ENCODE data around the gene ZNF101.
"Not testable (repeated sequence)": the region's sequence is repeated elsewhere in the genome, so short reads cannot be mapped to it uniquely, and the experiment has no call there.

ZNF101 gene

DNA sequence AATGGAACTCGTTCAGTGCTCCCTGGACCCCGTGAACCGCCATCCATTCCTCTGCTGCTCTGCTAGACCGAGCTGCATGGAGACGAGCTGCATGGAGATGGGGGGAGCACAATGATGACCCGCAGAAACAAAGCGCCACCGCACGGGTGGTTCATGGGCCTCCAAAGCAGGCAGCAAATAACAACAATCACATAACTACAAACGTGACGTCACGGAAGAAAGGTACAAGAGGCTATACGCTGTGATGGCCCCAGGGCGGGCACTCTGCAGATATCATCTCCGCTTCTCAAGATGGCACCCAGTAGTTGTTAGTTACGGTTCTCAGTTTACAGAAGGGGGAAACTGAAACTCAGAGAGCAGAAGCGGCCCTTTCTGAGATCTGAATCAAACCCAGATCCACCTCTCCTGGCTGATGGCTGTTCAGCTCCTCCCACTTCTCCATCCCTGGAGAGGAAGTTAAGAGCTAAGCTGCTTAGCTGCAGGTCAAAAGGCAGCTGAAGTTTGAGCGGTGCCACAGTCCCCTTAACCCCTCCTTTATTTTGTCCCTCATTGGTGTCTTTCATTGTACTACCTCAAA lies 6.9 kb upstream of the ZNF101 start:
- no peak for DNase-seq (ENCODE audit: low read depth)

DNA sequence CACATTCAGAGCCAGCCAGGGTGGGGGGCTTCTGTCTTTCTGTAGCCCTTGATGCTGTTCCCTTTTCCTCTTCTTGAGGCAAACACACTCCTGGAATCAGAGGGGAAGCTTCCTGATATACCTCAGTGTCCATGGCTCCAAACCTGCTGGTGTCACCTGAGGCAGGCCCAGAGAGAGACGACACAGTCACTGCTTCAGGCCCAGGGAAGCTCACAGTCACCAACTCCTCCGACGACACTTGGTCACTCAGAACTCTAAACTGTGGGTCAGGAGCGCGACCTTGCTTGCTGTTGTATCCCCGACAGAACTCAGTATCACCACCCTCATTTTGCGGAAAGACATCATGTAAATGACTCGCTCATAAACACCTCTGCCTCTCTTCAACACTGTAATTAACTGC lies 6.3 kb upstream of the ZNF101 start:
- DNase-seq (ENCODE audit: low read depth), result no peak

DNA sequence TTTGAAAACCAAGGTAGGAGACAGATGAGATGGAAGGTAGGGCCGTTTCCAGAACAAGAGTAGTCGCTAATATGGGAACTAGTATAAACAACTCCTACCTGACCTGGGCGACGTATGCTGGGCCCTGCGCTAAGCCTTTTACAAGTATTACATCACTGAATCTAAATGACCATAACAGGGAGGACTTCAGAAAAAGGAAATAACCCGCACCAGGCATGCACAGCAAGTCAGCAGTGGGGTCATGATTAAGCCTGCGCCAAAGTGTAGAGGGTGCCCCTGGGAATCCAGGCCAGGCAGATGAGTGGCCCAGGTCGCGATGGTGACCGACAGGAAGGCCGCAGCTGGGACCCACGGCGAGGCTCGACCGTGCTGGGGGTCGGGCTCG lies 5.8 kb upstream of the ZNF101 start:
- DNase-seq (ENCODE audit: low read depth), result no peak

DNA sequence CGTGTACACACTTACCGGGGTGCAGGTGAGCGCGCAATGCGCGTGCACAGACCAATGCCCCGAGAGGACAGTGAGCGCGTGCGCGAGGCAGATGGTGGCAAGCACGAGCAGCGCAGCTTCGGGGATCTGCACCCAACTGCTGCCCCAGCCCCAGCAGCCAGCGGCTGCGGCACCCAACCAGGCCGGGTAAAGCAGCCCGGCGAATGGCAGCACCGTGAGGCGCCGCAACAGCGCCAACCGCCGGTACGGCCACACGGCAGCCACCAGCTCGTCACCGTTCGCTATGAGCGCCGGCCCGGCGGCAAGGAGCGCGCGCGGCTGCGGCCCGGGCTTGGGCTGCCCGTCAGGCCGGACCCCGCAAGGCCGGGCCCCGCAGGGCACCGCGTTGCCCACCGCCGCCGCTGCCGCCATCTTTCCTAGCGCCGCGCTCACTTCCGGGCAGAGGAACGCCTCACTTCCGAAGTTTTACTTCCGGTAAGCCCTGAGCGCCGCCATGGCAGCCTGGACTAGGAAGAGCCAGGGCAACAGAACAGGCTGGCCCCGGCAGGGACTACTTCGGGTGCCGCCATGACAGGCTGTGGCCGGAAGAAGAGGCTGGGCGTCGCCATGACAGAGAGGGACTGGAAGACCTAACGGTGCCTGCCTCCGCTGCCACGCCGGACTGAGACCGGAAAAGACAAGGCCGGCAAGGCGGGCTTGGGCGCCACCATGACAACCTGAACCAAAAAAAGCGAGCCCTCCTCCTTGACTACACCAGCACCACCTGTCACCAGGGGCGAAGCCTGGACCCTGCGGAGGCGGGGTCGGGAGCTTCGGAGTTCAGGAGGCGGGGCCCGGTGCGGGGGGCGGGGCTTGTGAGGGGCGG lies 5.2 kb upstream of the ZNF101 start, which contains the start of gene ATP13A1:
Gene ATP13A1 (minus strand): TSS at position 421 of the 865 bp plus-strand sequence. CDS start 10 bp downstream, at position 411.
- DNase-seq (ENCODE audit: low read depth), result peak; percentile 86

DNA sequence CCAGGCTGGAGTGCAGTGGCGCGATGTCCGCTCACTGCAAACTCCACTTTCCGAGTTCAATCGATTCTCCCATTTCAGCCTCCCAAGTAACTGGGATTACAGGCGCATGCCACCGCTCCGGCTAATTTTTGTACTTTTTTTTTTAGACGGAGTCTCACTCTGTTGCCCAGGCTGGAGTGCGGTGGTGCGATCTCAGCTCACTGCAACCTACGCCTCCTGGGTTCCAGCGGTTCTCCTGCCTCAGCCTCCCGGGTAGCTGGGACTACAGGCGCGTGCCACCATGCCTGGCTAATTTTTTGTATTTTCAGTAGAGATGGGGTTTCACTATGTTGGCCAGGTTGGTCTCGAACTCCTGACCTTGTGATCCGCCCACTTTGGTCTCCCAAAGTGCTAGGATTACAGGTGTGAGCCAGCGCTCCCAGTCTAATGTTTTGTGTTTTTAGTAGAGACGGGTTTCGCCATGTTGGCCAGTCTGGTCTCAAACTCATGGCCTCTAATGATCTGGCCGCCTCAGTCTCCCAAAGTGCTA lies 3.2 kb upstream of the ZNF101 start:
- DNase-seq (ENCODE audit: low read depth), result not testable (repeated sequence)

DNA sequence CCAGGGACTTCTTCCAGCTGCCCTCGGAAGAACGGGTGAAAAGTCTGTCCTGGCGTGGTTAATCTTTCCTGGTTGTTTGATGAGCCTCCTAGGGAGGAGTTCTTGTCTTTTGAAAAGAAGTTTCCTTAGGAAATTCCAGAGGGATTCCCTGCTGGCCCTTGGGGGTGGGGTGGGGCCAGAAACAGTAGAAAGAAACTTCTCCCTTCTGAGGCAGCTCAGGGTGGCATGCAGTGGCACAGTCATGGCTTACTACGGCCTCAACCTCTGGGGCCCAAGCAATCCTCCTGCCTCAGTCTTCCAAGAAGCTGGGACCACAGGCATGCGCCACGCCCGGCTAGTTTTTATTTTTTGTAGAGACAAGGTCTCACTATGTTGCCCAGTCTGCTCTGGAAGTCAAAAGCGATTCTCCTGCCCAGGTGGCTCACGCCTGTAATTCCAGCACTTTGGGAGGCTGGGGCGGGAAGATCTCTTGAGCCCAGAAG lies 1.5 kb downstream of the ZNF101 start:
- no peak for DNase-seq (ENCODE audit: low read depth)

DNA sequence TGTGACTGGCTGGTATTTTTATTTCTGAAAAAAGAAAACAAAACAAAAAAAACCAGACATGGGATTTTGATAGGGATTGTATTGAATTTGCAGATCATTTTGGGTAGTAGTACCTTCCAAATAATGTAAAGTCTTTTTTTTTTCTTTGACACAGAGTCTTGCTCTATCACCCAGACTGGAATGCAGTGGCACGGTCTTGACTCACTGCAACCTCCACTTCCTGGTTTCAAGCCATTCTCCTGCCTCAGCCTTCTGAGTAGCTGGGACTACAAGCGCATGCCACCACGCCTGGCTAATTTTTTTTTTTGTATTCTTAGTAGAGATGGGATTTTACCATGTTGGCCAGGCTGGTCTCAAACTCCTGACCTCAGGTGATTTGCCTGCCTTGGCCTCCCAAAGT lies 4.2 kb downstream of the ZNF101 start:
- DNase-seq (ENCODE audit: low read depth), result no peak

DNA sequence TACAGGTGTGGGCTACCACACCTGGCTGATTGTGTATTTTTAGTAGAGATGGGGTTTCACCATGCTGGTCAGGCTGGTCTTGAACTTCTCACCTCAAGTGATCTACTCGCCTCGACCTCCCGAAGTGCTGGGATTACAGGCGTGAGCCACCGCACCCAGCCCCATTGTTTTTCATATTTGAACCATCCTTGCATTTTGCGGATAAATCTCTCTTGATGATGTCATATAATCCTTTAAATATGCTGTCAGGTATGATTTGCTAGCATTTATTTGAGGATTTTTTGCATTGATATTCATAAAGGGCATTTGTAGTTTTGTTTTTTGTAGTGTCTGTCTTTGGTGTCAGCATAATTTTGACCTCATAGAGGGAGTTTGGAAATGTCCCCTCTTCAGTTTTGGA lies 5.7 kb downstream of the ZNF101 start:
- no peak for DNase-seq (ENCODE audit: low read depth)

DNA sequence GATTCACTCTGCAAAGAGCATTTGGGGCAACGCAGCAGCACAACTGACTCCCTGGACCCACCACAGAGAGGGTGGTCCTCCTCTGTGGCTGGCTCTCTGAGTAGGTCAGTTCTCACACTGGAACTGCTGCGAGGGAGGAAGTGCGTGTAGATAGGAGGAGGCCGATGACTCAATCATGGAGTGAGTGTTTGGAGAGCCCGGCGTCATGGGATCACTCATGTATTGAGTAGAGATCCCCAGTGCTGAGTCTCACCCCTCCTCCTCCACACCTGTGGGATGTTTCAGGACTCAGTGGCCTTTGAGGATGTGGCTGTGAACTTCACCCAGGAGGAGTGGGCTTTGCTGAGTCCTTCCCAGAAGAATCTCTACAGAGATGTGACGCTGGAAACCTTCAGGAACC lies 8.9 kb downstream of the ZNF101 start:
- DNase-seq (ENCODE audit: low read depth), result no peak

DNA sequence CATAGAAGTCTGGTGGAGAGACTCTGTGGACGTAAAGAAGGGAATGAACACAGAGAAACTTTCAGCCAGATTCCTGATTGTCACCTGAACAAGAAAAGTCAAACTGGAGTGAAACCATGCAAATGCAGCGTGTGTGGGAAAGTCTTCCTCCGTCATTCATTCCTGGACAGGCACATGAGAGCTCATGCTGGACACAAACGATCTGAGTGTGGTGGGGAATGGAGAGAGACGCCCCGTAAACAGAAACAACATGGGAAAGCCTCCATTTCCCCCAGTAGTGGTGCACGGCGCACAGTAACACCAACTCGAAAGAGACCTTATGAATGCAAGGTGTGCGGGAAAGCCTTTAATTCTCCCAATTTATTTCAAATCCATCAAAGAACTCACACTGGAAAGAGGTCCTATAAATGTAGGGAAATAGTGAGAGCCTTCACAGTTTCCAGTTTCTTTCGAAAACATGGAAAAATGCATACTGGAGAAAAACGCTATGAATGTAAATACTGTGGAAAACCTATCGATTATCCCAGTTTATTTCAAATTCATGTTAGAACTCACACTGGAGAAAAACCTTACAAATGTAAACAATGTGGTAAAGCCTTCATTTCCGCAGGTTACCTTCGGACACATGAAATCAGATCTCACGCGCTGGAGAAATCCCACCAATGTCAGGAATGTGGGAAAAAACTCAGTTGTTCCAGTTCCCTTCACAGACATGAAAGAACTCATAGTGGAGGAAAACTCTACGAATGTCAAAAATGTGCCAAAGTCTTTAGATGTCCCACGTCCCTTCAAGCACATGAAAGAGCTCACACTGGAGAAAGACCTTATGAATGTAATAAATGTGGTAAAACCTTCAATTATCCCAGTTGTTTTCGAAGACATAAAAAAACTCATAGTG lies 10.8 kb downstream of the ZNF101 start:
- DNase-seq (ENCODE audit: low read depth), result no peak

DNA sequence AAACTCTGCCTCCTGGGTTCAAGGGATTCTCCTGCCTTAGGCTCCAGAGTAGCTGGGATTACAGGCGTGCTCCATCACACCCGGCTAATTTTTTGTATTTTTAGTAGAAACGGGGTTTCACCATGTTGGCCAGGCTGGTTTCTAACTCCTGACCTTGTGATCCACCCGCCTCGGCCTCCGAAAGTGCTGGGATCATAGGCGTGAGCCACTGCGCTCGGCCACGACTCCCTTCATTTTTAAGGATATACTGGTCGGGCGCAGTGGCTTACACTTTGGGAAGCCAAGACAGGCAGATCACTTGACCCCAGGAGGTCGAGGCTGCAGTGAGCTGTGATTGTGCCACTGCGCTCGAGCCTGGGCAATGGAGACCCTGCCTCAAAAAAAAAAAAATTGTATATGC lies 17.5 kb downstream of the ZNF101 start:
- not testable (repeated sequence) for DNase-seq (ENCODE audit: low read depth)

DNA sequence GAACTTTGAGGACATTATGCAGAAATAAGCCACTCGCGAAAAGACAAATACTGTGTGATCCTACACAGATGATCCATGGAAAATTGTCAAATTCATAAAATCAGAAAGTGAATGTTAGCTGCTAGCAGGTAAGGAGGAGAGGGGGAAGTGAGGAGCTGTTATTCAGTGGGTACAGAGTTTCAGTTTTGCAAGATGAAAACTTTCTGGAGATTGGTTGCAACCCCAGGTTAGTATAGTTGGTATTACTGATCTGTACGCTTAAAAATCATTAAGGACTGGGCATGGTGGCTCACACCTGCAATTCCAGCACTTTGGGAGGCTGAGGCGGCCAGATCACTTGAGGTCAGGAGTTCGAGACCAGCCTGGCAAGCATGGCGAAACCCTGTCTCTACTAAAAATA lies 17.9 kb downstream of the ZNF101 start:
- no peak for DNase-seq (ENCODE audit: low read depth)

DNA sequence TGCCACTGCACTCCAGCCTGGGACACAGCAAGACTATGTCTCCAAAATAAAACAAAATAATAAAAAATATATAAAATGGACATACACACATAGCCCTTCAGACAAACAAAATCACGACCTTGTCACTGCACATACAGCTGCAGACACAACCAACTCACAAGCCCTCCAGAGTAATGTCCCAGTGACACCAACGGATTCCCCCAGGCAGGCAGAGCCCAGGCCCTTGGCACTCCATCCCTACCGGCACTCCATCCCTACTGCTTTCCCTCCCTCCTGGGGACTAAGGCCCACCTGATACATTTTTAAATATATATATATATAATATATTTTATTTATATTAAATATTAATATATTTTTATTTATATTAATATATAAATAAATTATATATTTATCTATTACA lies 18.5 kb downstream of the ZNF101 start:
- no peak for DNase-seq (ENCODE audit: low read depth)

DNA sequence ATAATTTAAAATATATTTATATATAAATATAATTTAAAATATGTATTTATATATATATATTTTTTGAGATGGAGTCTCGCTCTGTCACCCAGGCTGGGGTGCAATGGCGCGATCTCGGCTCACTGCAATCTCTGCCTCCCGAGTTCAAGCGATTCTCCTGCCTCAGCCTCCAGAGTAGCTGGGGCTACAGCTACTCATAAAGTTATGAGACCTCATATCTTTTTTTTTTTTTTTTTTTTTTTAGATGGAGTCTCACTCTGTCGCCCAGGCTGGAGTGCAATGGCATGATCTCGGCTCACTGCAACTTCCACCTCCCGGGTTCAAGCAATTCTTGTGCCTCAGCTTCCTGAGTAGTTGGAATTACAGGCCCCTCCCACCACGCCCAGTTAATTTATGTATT lies 20.4 kb downstream of the ZNF101 start:
- DNase-seq (ENCODE audit: low read depth), result not testable (repeated sequence)

DNA sequence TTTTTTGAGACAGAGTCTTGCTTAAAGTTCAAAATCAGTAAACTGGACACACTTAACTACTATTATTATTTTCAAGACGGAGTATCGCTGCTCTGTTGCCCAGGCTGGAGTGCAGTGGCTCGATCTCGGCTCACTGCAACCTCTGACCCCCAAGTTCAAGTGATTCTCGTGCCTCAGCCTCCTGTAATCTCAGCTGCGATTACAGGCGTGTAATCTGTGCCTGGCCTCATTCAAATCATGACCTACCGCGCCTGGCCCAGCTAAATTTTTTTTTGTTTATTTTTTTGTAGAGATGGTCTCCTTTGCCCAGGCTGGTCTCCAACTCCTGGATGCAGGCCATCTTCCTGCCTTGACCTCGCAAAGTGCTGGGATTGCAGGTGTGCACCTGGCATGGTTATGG lies 23.0 kb downstream of the ZNF101 start:
- no peak for DNase-seq (ENCODE audit: low read depth)

DNA sequence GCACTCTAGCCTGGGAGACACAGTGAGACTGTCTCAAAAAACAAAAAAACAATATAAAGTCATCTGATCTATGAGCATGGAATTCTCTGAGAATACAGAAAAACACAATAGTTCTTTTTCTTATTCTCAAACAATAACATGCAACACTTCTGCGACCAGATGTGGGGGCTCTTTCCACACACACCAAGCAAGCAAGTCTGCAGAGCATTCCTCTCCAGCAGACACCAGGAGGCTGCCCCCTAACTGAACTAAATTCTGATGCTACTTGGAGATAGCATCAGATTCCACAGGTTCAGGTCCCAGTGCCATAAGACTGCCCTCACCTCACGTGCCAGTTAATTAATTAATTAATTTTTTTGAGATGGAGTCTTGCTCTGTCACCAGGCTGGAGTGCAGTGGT lies 27.7 kb downstream of the ZNF101 start:
- no peak for DNase-seq (ENCODE audit: low read depth)

DNA sequence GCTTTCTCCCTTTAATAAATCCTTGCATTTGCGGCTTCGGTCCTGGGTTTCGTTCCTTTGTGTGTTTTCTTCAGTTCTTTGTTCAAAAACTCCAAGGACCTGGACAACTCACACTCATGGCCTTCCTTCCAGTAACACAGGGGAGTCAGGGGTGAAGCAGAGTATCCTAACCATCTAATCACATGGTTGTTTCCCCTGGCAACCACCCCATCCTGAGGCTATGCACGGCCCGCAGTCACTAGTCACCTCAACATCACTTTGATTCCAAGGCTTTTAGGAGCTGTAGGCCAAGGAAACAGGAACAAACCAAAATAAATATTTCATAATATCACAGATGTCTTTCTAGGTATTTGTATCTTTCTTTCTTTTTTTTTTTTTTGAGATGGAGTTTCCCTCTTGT lies 28.9 kb downstream of the ZNF101 start:
- no peak for DNase-seq (ENCODE audit: low read depth)

DNA sequence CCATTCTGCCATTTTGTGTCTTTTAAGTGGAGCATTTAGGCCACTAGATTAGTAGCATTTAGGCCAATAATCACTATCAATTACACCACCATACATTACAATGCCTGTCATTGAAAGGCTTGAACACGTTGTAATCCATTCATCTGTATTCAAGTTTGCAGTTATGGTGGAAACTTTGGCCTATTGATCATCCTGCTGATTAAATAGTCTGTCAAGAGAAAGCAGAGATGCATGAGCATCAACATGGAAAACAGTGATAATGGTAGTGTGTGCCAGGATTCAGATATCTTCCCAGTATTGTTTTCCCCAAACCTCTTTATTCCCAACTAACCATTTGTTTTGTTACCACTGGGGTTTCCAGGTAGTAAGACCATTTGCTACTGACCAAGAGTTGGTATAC lies 31.9 kb downstream of the ZNF101 start:
- not testable (repeated sequence) for DNase-seq (ENCODE audit: low read depth)

DNA sequence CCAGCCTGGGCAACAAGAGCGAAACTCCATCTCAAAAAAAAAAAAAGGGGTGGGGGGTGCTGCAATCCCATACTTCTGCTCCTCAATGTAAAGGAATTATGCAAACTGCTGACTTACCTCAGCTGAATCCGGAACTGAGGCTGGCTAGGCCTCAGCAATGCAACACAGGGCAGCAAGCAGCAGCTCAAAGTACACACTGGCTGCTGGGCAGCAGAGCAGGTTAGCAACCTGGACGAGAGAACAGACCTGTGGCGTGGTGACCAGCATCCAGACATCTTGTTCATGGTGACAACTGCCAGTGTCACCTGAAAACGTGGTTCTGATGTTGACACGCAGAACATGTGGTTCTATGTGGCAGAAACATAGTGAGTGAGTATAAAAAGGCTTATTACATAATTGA lies 36.2 kb downstream of the ZNF101 start:
- DNase-seq (ENCODE audit: low read depth), result no peak

DNA sequence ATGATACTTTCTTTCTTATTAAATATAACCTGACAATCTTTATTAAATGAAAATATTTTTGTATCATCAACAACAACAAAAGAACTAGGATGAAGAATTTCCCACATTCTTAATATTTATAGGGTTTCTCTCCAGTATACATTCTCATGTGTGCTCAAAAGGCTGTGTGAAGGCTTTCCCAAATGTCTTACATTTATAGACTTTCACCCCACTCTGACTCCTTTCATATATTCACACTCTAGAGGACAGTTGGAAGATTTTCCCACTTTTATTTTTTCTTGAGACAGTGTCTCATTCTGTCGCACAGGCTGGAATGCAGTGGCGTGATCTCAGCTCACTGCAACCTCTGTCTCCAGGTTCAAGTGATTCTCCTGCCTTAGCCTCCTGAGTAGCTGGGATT lies 41.9 kb downstream of the ZNF101 start:
- DNase-seq (ENCODE audit: low read depth), result no peak

DNA sequence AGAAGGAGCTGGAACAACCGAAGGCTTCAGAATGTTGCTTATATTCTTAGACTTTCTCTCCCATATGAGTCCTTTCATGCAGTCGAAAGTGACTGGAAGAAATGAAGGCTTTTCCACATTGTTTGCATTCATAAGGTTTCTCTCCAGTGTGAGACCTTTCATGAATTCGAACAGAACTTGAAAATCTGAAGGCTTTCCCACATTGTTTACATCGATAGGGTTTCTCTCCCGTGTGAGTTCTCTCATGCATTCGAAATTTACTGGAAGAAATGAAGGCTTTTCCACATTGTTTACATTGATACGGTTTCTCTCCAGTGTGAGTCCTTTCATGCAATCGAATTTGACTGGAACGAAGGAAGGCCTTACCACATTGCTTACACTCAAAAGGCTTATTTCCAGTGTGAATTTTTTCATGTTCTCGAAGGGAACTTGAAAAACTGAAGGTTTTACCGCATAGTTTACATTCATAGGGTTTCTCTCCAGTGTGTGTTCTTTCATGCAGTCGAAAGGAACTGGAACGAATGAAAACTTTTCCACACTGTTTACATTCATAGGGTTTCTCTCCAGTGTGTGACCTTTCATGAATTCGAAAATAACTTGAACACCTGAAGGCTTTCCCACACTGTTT lies 42.8 kb downstream of the ZNF101 start:
- no peak for DNase-seq (ENCODE audit: low read depth)

Data from stimulated activated CD8-positive, alpha-beta memory T cell treated with anti-CD3 and anti-CD28 coated beads, Interleukin-15, amount 100 ng/mL, for 1 hour (primary cell).